ES-I3 (cell line): Measurements from ENCODE around the gene PSMB11.
A peak's percentile ranks its signal among the peaks of the same experiment; 100 is the strongest.

Experiments used
- H3K36me3 ChIP-seq: 2 replicates; pipeline ENCODE4 v1.6.1; 2013; ENCODE audit warnings: mild to moderate bottlenecking, low read length, control low read depth, moderate library complexity; ENCODE audit not compliant: insufficient read depth
- H3K4me1 ChIP-seq: 2 replicates; pipeline ENCODE4 v1.6.1; 2013; ENCODE audit warnings: mild to moderate bottlenecking, control low read depth, low read length; ENCODE audit not compliant: insufficient read depth
- H3K9ac ChIP-seq: 2 replicates; pipeline ENCODE4 v1.6.1; 2013; ENCODE audit warnings: low read depth, mild to moderate bottlenecking, low read length, moderate library complexity
- H3K9me3 ChIP-seq: 2 replicates; pipeline ENCODE4 v1.6.1; 2013; ENCODE audit warnings: mild to moderate bottlenecking, low read length, moderate library complexity; ENCODE audit not compliant: control insufficient read depth, insufficient read depth

The PSMB11 gene

DNA sequence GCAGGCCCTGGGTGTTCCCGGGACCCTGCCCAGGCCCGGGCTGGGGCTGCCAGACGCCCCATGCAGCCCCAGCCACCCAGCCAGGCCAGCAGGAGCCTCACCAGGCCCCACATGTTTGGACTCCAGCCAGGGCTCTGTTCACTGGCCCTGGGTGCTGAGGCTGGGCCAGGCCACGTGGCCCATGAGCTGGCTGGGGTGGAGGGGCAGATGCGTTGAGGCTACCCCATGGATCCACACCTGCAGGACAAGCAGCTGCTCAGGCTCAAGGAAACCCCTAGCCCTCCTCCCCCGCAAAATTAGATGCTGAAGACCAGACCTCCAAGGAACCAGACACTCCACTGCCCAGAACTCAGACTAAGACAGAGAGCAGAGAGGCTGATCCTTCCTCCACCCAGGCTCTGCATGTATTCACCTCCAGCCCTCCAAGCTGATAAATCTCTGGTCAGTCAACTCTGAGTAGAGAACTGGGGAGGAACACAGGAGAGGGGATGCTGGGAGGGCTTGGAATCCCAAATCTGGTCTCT is 13.7 kb downstream of the PSMB11 start:
- H3K9me3 ChIP-seq, result no peaks in the 10 kb centered on the region
- H3K4me1 ChIP-seq, result peaks cover 3% of the 10 kb centered on the region; the same call in 1 of the 2 replicates
- no peak overlapping the region for H3K9ac ChIP-seq
- H3K36me3 ChIP-seq, result peaks cover 6% of the 10 kb centered on the region; the same call in 1 of the 2 replicates

GRCh38 chr14:23056145-23056955 is 14.3 kb downstream of the PSMB11 start:
- H3K9ac ChIP-seq, result peak overlapping the region; percentile 71; the same call in 1 of the 2 replicates
- H3K36me3 ChIP-seq, result peaks cover 10% of the 10 kb centered on the region; the same call in 1 of the 2 replicates
- peaks cover 3% of the 10 kb centered on the region; the same call in 1 of the 2 replicates for H3K4me1 ChIP-seq
- H3K9me3 ChIP-seq, result no peaks in the 10 kb centered on the region

GRCh38 chr14:23056956-23057756 is 15.1 kb downstream of the PSMB11 start, which contains the start of gene CDH24:
CDH24 (minus strand) TSS chr14:23057520; CDS start chr14:23055733, 1,787 bp downstream.
- no peaks in the 10 kb centered on the region for H3K9me3 ChIP-seq
- peak within 1 kb of the TSS; percentile 71 for H3K9ac ChIP-seq
- H3K36me3 ChIP-seq, result peaks cover 14% of the 10 kb centered on the region; the same call in 1 of the 2 replicates
- H3K4me1 ChIP-seq, result peaks cover 5% of the 10 kb centered on the region; the same call in 1 of the 2 replicates

- peaks cover 23% of the 10 kb centered on the region for H3K36me3 ChIP-seq
- peaks cover 7% of the 10 kb centered on the region; the same call in 1 of the 2 replicates for H3K4me1 ChIP-seq
- H3K9me3 ChIP-seq, result no peaks in the 10 kb centered on the region
- peak overlapping the region; percentile 71 for H3K9ac ChIP-seq
Observed at GRCh38 chr14:23057757-23058653, 16.0 kb downstream of the PSMB11 start.

DNA sequence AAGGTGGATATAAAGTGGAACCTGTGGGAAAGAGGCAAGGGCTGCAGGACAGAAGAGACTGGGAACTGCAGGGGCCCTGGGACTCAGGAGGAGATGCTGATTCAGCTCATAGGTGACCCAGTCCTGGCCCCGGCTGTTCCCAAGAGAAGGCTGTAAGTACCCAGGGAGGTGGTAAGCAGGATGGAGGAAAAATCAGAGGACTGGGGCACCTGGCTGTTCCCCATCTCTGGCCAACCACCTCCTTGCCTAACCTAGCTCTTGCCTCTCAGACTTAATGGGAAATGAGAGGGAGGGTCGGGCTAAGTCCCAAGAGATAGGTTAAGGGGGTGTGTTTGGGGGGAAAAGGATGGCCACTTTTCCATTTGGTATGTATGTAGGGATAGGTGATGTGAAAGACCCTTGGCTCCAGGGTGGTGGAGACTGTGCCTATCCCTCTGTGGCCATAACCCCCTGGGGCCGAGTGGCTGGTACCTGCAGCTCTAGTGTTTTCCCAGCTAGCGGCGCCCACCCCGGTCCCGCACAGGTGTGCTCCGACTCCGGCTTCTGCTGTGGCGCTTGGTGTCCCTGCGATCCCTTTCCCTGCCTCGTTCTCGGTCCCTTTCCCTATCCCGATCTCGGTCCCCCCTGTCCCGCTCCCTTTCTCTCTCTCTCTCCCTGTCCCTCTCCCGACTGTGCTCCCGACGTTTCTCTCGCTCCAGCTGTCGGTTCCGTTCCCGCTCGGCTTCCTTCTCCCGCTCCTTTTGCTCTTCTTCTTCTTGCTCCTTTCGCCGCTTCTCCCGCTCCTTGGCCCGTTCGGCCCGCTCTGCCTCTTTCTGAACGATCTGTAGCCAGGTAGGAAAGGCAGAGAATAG is 16.9 kb downstream of the PSMB11 start:
- H3K9me3 ChIP-seq, result no peaks in the 10 kb centered on the region
- peaks cover 31% of the 10 kb centered on the region for H3K36me3 ChIP-seq
- H3K9ac ChIP-seq, result no peak overlapping the region
- H3K4me1 ChIP-seq, result peaks cover 7% of the 10 kb centered on the region; the same call in 1 of the 2 replicates

- no peaks in the 10 kb centered on the region for H3K9me3 ChIP-seq
- peaks cover 46% of the 10 kb centered on the region for H3K36me3 ChIP-seq
- H3K4me1 ChIP-seq, result peaks cover 6% of the 10 kb centered on the region; the same call in 1 of the 2 replicates
- H3K9ac ChIP-seq, result no peak overlapping the region
Observed at GRCh38 chr14:23060536-23061260, 18.7 kb downstream of the PSMB11 start.

DNA sequence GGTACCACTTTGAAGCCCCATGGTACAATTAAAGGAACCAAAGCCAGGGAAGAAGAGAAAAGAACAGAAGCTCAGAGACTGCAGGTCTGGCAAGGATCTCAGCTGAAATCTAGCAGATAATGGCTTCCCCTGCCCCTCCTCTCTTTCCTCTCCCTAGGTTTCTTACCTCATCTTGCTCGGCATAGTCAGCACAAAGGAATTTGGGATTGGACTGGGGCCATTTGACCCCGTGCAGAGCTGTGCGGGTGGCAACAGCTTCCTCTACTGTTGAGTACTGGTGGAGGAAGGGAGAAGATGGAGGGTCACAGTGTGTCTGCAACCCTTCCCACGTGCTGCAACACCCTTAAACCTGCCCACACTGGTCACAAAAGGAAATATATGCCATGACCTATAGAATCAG is 20.0 kb downstream of the PSMB11 start:
- Histone ChIP-seq H3K36me3 (peaks cover 55% of the 10 kb centered on the region), H3K4me1 (peaks cover 3% of the 10 kb centered on the region; the same call in 1 of the 2 replicates), H3K9me3 (no peaks in the 10 kb centered on the region), H3K9ac (no peak overlapping the region)

GRCh38 chr14:23063601-23064000 is 21.6 kb downstream of the PSMB11 start:
- Histone ChIP-seq H3K4me1 (peaks cover 3% of the 10 kb centered on the region; the same call in 1 of the 2 replicates), H3K36me3 (peaks cover 67% of the 10 kb centered on the region), H3K9ac (no peak overlapping the region), H3K9me3 (no peaks in the 10 kb centered on the region)

DNA sequence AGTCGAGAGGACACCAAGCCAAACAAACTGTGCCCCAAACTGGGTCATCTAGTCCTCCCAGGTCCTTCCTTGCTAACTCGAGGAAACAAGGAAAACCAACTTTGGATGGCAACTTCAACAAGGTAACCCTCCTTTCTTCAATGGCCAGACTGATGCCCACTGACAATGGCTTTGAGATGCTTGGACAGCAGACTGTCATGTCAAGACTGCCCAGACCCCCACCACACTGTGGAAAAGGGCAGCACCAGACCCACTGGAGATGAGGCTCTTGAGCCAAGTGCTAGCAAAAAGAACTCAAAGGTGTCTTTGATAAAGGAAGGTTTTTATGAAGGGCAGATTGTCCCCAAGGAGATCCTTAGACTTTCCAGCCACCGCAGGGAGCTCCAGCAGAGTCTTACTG is 24.4 kb downstream of the PSMB11 start:
- H3K36me3 ChIP-seq, result peaks cover 60% of the 10 kb centered on the region
- no peak overlapping the region for H3K9ac ChIP-seq
- peaks cover 7% of the 10 kb centered on the region; the same call in 1 of the 2 replicates for H3K4me1 ChIP-seq

GRCh38 chr14:23066855-23067744 is 25.1 kb downstream of the PSMB11 start:
- H3K9me3 ChIP-seq, result no peaks in the 10 kb centered on the region

More for the DNA sequence above, 24.4 kb downstream of the PSMB11 start:
- H3K9me3 ChIP-seq, result no peaks in the 10 kb centered on the region

GRCh38 chr14:23067847-23068788 is 26.1 kb downstream of the PSMB11 start:
- Histone ChIP-seq H3K4me1 (peaks cover 12% of the 10 kb centered on the region; the same call in 1 of the 2 replicates), H3K36me3 (peaks cover 54% of the 10 kb centered on the region), H3K9ac (no peak overlapping the region), H3K9me3 (no peaks in the 10 kb centered on the region)

More at GRCh38 chr14:23066855-23067744, 25.1 kb downstream of the PSMB11 start:
- H3K4me1 ChIP-seq, result peaks cover 11% of the 10 kb centered on the region; the same call in 1 of the 2 replicates
- H3K9ac ChIP-seq, result no peak overlapping the region
- H3K36me3 ChIP-seq, result peaks cover 57% of the 10 kb centered on the region
